HepG2 (cell line): ENCODE measurements around the gene SKIDA1. TPM values are rescaled to one million over a fixed set of nuclear protein-coding genes. Genes with fewer than 3 reads are reported as not detected.

Source experiments
- AFF4 ChIP-seq: sonication (generic); formaldehyde crosslinking; IDR thresholded peaks from 2 replicates; pipeline ENCODE4 v1.4.0; 2020; ENCODE audit warnings: missing genetic modification reagents
- HCFC1 ChIP-seq: fragments of 150-350 bp; IDR thresholded peaks from 2 replicates; pipeline ENCODE4 v1.6.1; 2014; ENCODE audit warnings: low read depth, low read length
- IKZF1 ChIP-seq: fragments of 450-650 bp; IDR thresholded peaks from 2 replicates; pipeline ENCODE4 v1.7.1; 2016
- JDP2 ChIP-seq: sonication (generic); formaldehyde crosslinking; IDR thresholded peaks from 2 replicates; pipeline ENCODE4 v1.8.1; 2022; ENCODE audit warnings: missing genetic modification reagents, borderline replicate concordance
- MIXL1 ChIP-seq: IDR thresholded peaks from 2 replicates; pipeline ENCODE4 v1.6.1; 2016
- MYPOP ChIP-seq: sonication (generic); formaldehyde crosslinking; IDR thresholded peaks from 2 replicates; pipeline ENCODE4 v1.8.1; 2023; ENCODE audit warnings: mild to moderate bottlenecking, moderate library complexity, missing genetic modification reagents
- PHF5A ChIP-seq: IDR thresholded peaks from one replicate; pipeline ENCODE4 v1.6.1; 2018; ENCODE audit warnings: low read depth, missing genetic modification reagents; ENCODE audit not compliant: unreplicated experiment
- SOX5 ChIP-seq: IDR thresholded peaks from 2 replicates; pipeline ENCODE4 v1.6.1; 2016; ENCODE audit warnings: borderline replicate concordance
- TFDP2 ChIP-seq: sonication (generic); formaldehyde crosslinking; IDR thresholded peaks from 2 replicates; pipeline ENCODE4 v1.4.0; 2020; ENCODE audit warnings: missing genetic modification reagents
- ZBTB10 ChIP-seq: sonication (generic); formaldehyde crosslinking; IDR thresholded peaks from 2 replicates; pipeline ENCODE4 v1.4.0; 2020; ENCODE audit warnings: missing genetic modification reagents, borderline replicate concordance
- ZBTB43 ChIP-seq: sonication (generic); formaldehyde crosslinking; conservative IDR thresholded peaks from 2 replicates; pipeline ENCODE4 v1.4.0; 2020; ENCODE audit warnings: missing genetic modification reagents
- ZBTB49 ChIP-seq: sonication (generic); formaldehyde crosslinking; IDR thresholded peaks from 2 replicates; pipeline ENCODE4 v1.4.0; 2020; ENCODE audit warnings: missing genetic modification reagents, borderline replicate concordance
- ZNF446 ChIP-seq: sonication (generic); formaldehyde crosslinking; IDR thresholded peaks from 2 replicates; pipeline ENCODE4 v1.5.0; 2020; ENCODE audit warnings: mild to moderate bottlenecking, missing genetic modification reagents
- ZNF766 ChIP-seq: sonication (generic); formaldehyde crosslinking; IDR thresholded peaks from 2 replicates; pipeline ENCODE4 v1.5.0; 2020; ENCODE audit warnings: missing genetic modification reagents, borderline replicate concordance
- ZNF839 ChIP-seq: sonication (generic); formaldehyde crosslinking; IDR thresholded peaks from 2 replicates; pipeline ENCODE4 v1.4.0; 2020; ENCODE audit warnings: missing genetic modification reagents, mild to moderate bottlenecking, borderline replicate concordance
- polyA plus RNA-seq, 8 experiments: library from polyadenylated mRNA; depleted of rRNA in 3 of 8; stranded (reverse) in 7 of 8; unstranded in 1 of 8; fragments of >200 nt; fragmentation: Illumina TruSeq in 4 of 8; extraction: Trizol in 4 of 8; gene quantifications; 2 replicates each; pipeline versions ENCODE4 v1.2.1 to v1.2.3, GENCODE V29; 2011 to 2016; ENCODE audit warnings: low read depth in 4 of 8, missing spikeins in 1 of 8, mixed read lengths in 1 of 8; ENCODE audit not compliant: insufficient read depth in 1 of 8
- total RNA-seq, 5 experiments: library from RNA; depleted of rRNA; stranded (reverse); fragments of >200 nt; fragmentation: Illumina TruSeq; extraction: Trizol; gene quantifications; 2 replicates each; pipeline ENCODE4 v1.2.3, GENCODE V29; 2016; ENCODE audit warnings: low read depth in 1 of 5

The SKIDA1 gene
- total and polyA plus RNA-seq, 2 of the 13 experiments (the other 11 are each of a cell fraction or from before 2014, with no cell fraction given) = 0.73 to 1.5 TPM

GRCh38 chr10:21533467-21534279 is 8.2 kb upstream of the SKIDA1 start, which contains the start of gene MLLT10 (continued):
- peak; percentile 87 for TF ChIP-seq ZBTB43
- peak; percentile 26; the same call in 1 of the 2 replicates for TF ChIP-seq SOX5 (CRISPR knock-in tag)
- no peak for TF ChIP-seq ZBTB49 (CRISPR knock-in tag)
- peak; percentile 70; the same call in 1 of the 2 replicates for TF ChIP-seq ZBTB10 (CRISPR knock-in tag)
- TF ChIP-seq TFDP2 = peak; percentile 92
- peak; percentile 74; the same call in 1 of the 2 replicates for TF ChIP-seq ZNF839
- TF ChIP-seq PHF5A (CRISPR knock-in tag) = peak; percentile 50
- no peak; the same call in 1 of the 2 replicates for TF ChIP-seq JDP2
- TF ChIP-seq IKZF1 = no peak
- TF ChIP-seq ZNF766 (CRISPR knock-in tag) = peak; percentile 80; the same call in 1 of the 2 replicates
- peak; percentile 71; the same call in 1 of the 2 replicates for TF ChIP-seq AFF4 (CRISPR knock-in tag)
- TF ChIP-seq ZNF446 (CRISPR knock-in tag) = peak; percentile 80; the same call in 1 of the 2 replicates
- peak; percentile 90 for TF ChIP-seq MYPOP (CRISPR knock-in tag)
- no peak for TF ChIP-seq HCFC1
- TF ChIP-seq MIXL1 = no peak; the same call in 1 of the 2 replicates
